ENCODE data around the gene TBC1D20. TPM values are rescaled to one million over a fixed set of nuclear protein-coding genes. Genes with fewer than 3 reads are reported as not detected.

The TBC1D20 gene
- total RNA-seq, 2 donors from 2014 or later: 38.0 to 53.1 TPM

DNA sequence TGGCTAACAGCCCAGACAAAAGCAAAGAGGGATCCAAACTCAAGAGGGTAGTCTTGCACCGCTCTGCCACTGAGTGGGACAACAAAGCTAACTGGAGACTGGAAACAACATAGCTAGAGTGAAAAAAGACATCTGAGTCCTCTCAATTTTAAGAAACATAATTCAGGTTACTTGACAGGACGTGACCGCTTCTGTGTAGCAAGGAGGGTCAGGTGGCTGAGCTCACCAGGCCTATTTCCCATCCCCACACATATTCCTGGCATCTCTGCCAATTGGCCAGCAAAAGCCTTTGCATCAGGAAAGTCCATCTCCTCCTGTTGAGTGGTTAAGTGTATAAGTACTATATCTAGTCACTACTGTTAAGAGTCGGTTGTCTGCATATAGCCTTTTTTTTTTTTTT lies 25.3 kb upstream of the TBC1D20 start:
- H3K36me3 ChIP-seq: peaks cover 4 to 7% of the 10 kb centered on the region in 2 donors

GRCh38 chr20:483815-484644 lies 21.7 kb upstream of the TBC1D20 start:
- Histone ChIP-seq H3K4me3 (no peak overlapping the region), H3K9me3 (no peaks in the 10 kb centered on the region), H3K4me1 (replicated peaks) (no peaks in the 10 kb centered on the region), H3K36me3 (peaks cover 4 to 7% of the 10 kb centered on the region in 2 donors), H3K27me3 (replicated peaks; ENCODE audit: insufficient read depth) (no peaks in the 10 kb centered on the region), H3K27ac (no peak overlapping the region)
- 54% methylated on average over 9 of the region's 9 CpGs for WGBS
- DNase-seq (ENCODE audit: low spot score): peak; percentile 6
- intact Hi-C loops (cut with DNase I): no loop called here
- TF ChIP-seq POLR2A (IDR thresholded peaks at IDR 0.05) (no peak), POLR2AphosphoS5 (IDR thresholded peaks at IDR 0.05) (no peak), CTCF (IDR thresholded peaks at IDR 0.05) (no peak)

More for the DNA sequence above, 25.3 kb upstream of the TBC1D20 start:
- no peaks in the 10 kb centered on the region for H3K27me3 ChIP-seq (replicated peaks; ENCODE audit: insufficient read depth)
- no peaks in the 10 kb centered on the region for H3K4me1 ChIP-seq (replicated peaks)
- intact Hi-C loops (cut with DNase I): no loop called here
- H3K9me3 ChIP-seq: no peaks in the 10 kb centered on the region
- H3K27ac ChIP-seq: no peak overlapping the region
- no peak overlapping the region for H3K4me3 ChIP-seq
- DNase-seq (ENCODE audit: low spot score): no peak
- WGBS: 92% methylated on average over 4 of the region's 4 CpGs
- TF ChIP-seq POLR2AphosphoS5 (IDR thresholded peaks at IDR 0.05) (no peak), CTCF (IDR thresholded peaks at IDR 0.05) (no peak), POLR2A (IDR thresholded peaks at IDR 0.05) (no peak)

DNA sequence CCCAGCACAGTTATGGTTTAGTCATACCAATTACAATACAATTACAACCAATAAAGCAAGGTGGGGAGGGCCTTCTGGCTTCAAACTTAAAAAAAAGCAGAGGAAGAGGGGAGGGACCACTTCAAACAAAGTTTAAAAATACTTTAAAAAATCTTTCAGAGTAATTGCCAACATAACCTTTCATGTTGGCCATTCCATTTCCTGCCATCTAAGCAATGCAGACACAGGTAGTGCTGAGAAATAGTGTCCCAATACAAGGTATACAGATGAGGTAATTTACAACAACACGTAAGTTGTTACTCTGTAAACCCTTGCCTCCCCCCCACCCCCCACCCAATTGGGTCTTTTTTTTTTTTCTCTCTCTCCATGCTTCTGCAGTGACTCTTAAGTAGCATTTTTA lies 18.8 kb upstream of the TBC1D20 start:
- H3K4me1 ChIP-seq (replicated peaks): no peaks in the 10 kb centered on the region
- H3K36me3 ChIP-seq: peaks cover 3 to 7% of the 10 kb centered on the region in 2 donors
- no peak for TF ChIP-seq POLR2AphosphoS5 (IDR thresholded peaks at IDR 0.05)
- TF ChIP-seq CTCF (IDR thresholded peaks at IDR 0.05): no peak
- no peak for TF ChIP-seq POLR2A (IDR thresholded peaks at IDR 0.05)
- 68% methylated on average over 1 of the region's 1 CpG for WGBS
- no peak overlapping the region for H3K27ac ChIP-seq
- no peak overlapping the region for H3K4me3 ChIP-seq
- H3K27me3 ChIP-seq (replicated peaks; ENCODE audit: insufficient read depth): no peaks in the 10 kb centered on the region
- no peaks in the 10 kb centered on the region for H3K9me3 ChIP-seq
- no peak for DNase-seq (ENCODE audit: low spot score)
- intact Hi-C loops (cut with DNase I): no loop called here

GRCh38 chr20:480044-480443 lies 17.7 kb upstream of the TBC1D20 start:
- H3K27ac ChIP-seq: peak overlapping the region in 1 of 2 donors; percentile 42
- no peaks in the 10 kb centered on the region for H3K4me1 ChIP-seq (replicated peaks)
- TF ChIP-seq POLR2AphosphoS5 (IDR thresholded peaks at IDR 0.05) (no peak), POLR2A (IDR thresholded peaks at IDR 0.05) (no peak), CTCF (IDR thresholded peaks at IDR 0.05) (no peak)
- intact Hi-C loops (cut with DNase I): no loop called here
- WGBS: 33% methylated on average over 3 of the region's 3 CpGs
- no peaks in the 10 kb centered on the region for H3K9me3 ChIP-seq
- no peak overlapping the region for H3K4me3 ChIP-seq
- H3K36me3 ChIP-seq: peaks cover 0 to 7% of the 10 kb centered on the region in 2 donors
- no peaks in the 10 kb centered on the region for H3K27me3 ChIP-seq (replicated peaks; ENCODE audit: insufficient read depth)
- DNase-seq (ENCODE audit: low spot score): no peak

DNA sequence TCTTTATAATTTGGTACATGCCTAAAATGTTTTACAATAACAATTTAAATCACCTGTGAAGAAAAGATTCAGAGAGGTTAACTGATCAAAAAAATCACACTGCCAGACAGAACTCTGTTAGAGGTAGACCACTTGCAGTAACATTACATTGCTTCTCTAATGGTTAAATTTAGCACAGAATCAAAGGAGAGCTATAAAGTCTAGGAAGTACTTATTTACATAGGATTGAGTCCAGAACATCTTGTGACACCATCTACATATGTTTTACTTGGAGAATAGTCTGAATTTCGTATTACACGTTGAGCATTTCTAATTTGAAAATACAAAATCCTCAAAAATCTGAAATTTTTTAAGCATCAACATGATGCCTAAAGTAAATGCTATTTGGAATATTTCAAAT lies 17.2 kb upstream of the TBC1D20 start:
- no peak overlapping the region for H3K27ac ChIP-seq
- peaks cover 0 to 7% of the 10 kb centered on the region in 2 donors for H3K36me3 ChIP-seq
- DNase-seq (ENCODE audit: low spot score): no peak
- H3K4me3 ChIP-seq: no peak overlapping the region
- WGBS: 22% methylated on average over 2 of the region's 2 CpGs
- H3K4me1 ChIP-seq (replicated peaks): no peaks in the 10 kb centered on the region
- intact Hi-C loops (cut with DNase I): loop anchor here (2.0 kb wide), 1 partner anchor 125 kb away; no protein-coding TSS in a partner anchor
- no peaks in the 10 kb centered on the region for H3K9me3 ChIP-seq
- H3K27me3 ChIP-seq (replicated peaks; ENCODE audit: insufficient read depth): no peaks in the 10 kb centered on the region
- TF ChIP-seq CTCF (IDR thresholded peaks at IDR 0.05) (no peak), POLR2A (IDR thresholded peaks at IDR 0.05) (no peak), POLR2AphosphoS5 (IDR thresholded peaks at IDR 0.05) (peak; percentile 5)

Measured in prostate gland (tissue), 2 donors.